GM18498 (cell line): ENCODE data around the gene RPP40.

Source experiments
- ATAC-seq: cut with Tn5 transposase; IDR thresholded peaks from one replicate; pipeline ENCODE4 v1.9.1; 2021; ENCODE audit warnings: mild to moderate bottlenecking, moderate library complexity; ENCODE audit not compliant: unreplicated experiment

The RPP40 gene

DNA sequence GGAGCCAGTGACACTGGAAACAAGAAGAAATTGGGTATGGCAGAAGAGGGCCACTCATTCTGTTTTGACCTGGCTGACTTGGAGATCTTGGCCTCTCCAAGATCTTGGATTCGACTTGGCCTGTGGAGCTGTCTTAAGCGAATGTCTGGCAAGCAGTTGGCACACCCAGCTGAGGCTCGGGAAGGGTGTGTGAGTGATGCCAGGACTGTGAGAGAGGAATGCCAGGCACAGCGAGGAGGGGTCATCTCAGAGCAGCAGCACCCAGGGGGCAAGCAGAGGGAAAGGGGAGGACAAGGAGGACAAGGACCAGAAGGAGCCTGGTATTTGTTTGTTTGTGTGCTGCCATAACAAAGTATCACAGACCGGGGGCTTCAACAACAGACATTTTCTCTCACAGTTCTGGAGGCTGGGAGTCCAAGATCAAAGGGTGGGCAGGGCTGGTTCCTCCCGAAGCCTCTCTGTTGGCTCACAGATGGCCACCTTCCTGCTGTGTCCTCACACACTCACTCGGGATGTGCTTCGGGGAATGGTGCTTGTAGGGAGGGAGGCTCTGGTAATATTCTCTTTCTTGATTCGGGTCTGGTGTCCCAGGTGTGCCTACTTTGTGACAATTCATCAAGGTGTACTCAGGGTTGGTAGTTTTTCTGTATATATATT is 33.0 kb downstream of the RPP40 start:
- ATAC-seq = no peak

DNA sequence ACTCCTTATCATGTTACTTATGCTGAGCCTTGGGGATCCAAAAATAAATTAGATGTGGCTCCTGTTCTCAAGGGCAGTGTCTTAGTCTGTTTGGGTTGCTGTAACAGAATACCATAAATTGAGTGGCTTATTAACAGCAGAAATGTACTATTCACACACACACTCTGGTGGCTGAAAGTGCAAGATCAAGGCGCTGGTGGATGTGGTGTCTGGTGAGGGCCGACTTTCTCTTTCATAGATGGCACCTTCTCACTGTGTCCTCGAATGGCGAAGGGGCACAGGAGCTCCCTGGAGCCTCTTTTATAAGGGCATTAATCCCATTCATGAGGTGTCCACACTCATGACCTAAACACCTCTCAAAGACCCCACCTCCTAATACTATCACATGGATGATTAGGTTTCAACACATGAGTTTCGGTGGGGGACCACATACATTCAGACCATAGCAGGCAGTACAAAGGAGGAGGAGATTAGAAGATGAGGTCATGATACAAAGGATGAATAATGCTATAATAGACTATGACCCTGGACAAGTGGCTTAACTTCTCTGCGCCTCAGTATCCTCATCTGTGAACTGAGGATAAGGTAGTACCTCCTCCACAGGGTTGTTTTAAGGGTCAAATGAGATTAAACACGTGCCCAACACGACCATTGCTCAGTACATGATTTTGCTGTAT is 34.1 kb downstream of the RPP40 start:
- ATAC-seq = no peak

DNA sequence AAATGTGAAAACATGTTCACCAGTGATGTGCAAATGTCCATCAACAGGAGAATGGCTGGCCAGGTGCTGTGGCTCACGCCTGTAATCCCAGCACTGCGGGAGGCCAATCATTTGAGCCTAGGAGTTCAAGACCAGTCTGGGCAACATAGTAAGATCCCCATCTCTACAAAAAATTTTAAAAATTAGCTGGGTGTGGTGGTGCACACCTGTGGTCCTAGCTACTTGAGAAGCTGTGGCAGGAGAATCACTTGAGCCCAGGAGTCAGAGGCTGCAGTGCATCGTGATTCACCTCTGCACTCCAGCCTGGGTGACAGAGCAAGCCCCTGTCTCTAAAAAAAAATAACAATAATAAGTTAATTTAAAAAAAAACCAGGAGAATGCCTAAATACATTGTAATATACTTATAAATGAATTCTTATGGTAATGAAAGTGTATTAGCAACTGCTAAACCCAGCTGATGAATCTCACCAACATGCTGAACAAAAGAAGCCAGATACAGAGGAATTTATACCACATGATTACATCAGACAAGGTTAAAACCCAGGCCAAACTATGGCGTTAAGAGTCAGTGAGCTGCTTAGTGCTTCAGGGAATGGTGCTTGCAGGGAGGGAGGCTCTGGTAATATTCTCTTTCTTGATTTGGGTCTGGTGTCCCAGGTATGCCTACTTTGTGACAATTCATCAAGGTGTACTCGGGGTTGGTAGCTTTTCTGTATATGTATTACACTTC is 36.4 kb downstream of the RPP40 start:
- no peak for ATAC-seq

DNA sequence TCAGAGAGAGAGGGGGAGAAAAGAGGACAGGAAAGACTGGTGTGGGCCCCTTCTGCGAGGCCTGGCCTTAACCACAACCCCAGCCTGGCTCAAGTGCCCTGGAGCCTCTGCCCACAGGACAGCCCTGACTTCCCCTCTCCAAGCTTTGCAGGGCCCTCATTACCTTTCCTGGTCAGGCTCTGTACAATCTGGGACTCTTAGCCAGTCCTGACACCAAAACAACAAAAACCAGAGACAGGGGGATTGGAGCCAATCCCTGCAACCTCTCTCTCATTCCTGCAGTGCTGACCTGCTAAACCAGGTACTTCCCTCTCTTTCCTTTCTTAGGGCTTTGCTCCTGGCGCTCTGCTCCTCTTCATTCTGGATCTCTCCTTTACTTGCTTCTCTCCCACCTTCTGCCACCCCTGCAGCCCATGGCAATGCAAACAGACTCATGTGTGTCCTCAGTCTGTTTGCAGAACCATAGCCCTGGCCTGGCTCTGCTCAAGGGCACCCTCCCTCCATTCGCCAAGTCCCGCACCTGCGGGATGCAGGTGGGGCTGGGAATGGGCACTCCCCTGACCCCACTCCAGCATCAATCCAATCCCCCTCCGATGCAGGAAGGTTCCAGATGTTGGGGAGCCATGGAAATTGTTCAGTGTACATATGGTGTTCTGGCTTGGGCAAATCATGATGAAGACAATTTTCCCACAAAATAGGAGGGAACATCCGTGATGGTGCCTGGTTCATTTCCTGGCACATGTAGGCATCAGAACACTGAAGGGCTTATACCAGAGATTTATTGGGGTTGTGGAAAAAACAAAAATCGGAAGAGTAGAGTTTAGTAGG is 38.1 kb downstream of the RPP40 start:
- no peak for ATAC-seq

DNA sequence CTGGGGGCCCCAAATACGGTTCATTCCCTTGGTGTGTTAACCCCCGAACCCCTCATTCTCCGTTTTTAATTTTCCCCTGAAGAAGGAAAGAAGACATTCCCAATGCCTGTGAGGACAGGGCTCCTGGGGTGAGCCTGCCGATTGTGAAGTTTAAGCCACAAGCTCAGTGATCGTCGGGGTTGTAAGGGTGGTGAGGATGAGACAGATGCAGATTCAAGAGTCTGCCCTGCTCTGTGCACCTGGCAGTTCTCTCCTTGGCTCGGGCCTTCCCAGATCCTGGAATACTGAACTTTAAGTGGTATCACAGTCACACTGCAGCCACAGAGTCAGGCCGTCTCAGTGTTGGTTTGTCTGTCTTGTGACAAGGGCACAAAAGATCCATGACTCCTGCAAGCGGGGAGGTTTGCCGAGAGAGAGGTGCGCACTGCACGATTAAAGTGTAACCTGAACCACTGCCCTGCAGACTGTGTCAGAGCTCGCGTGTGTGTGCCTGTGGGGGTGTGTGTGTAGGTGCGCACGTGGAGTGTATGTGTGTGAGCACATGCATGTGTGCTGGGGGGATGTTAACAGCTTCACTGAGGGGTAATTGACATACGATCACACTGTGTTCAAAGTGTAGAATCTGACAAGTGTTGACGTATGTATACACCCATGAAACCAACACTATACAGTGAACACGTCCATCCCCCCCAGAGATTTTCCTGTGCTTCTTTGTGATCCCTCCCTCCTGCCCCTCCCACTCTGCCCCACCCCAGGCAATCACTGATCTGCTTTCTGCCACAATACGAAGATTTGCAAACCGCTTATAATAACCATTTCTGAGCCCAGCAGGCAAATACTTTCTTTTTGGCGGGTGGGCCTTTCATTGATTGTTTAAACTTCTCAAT is 38.9 kb downstream of the RPP40 start:
- no peak for ATAC-seq

DNA sequence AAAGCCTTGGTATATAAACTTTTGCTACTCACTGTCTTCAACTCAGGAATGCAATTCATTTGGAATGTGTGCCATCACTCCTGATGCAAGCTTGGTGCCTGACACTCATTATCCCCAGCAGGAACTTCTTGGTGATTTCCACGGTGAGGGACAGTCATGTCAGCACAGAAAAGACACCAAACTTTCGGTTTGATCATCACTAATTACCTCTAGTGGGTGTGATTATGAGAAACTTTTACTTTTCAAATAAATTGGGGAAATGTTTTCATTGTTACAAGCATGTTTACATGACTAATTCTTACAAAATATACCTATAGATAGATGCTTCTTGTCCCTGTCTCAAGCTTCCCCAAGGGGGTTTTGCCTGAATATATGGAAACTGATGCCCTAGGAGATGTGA is 40.9 kb downstream of the RPP40 start:
- ATAC-seq = no peak

DNA sequence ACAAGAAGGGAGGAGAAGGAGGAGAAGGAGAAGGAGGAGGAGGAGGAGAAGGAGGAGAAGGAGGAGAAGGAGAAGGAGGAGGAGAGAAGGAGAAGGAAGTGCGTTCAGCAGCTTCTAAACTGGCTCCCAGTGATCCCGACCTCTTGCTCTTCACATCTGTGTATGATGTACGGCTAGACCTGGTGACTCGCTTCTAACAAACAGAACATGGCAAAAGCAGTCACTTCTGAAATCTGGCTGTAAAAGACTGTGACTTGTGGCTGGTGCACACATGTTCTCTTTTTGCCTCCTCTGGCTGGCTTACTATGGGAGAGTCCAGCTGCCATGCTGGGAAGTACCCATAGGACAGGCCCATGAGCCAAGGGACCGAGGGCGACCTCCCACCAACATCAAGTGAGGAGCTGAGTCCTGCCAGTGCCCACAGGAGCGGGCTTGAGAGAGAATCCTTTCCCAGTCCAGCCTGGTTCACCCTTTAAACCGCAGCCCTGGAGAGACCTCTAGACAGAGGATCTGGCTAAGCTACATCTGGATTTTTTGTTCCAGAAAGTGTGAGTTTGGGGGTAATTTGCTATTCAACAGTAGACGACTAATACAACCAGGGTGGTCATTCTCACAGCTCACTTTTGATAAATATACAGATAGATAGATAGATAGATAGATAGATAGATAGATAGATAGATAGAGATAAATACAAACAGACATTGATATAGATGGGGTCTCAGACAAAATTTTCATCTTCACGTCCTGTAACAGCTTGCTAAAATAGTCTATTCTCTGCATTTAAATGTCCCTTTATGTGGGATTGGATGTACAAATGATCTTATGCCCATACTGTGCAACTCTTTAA is 42.3 kb downstream of the RPP40 start:
- no peak for ATAC-seq

DNA sequence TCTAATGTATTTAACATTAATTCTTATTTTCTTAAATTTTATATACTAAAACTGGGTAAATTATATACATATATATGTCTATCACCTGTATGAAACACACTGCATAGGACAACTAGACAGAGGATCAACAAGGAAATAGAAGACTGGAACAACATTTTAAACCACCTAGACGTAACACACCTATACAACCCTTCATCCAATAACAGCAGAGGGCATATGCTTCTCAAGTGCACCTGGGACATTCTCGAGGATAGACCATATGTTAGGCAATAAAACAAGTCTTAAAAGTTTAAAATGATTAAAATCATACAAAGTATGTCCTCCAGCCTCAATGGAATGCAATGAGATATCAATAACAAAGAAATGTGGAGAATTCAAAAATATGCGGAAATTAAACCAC is 45.2 kb downstream of the RPP40 start:
- no peak for ATAC-seq

DNA sequence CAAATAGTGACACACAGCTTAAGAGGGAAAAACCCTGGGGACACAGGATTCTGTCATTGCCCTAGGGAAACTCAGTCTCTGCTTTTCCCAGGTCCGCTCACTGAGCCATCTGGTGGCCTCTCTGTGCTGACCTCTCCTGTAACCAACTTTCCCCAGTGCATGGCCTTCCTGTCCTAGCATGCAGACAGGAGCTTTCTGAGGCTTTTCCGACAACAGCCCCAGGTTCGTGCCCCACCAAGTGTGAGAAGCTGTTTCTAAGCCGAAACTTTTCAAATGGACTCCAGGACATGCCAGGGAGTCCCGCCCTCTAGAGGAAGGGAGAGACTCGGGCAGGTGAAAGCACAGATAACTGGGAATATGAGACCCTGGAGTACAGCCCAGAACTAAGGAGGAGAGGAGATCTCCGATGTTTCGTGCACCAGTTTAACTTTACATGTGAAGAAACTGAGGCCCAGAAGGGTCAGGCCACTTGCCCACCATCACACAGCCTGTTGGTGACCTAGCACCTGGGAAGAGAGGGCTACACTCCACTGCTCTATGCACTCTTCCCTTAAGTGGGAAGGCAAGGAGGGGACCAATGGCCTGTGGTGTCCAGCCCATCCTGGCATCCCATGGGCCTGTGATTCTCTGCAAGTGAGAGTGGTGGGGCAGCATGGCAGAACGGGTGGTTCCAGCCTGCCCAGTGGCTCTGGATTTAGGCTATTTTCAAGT is 46.2 kb downstream of the RPP40 start:
- no peak for ATAC-seq

DNA sequence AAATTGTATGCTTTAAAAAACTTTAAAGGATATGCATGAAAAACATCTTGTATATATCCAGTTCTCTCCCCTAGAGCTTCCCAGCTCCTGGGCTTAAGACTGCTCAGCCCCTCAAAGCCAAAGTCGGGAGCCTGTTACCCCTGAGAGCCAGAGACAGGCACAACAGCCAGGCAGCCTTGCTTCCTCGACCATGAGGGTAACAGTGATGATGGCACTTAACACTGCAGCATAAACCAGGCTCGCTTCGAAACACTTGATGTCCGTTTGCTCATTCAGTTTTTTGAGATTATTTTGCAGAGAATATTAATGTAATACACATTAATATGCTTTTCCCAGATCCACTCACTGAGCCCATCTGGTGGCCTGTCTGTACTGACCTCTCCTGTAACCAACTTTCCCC is 47.2 kb downstream of the RPP40 start:
- no peak for ATAC-seq

DNA sequence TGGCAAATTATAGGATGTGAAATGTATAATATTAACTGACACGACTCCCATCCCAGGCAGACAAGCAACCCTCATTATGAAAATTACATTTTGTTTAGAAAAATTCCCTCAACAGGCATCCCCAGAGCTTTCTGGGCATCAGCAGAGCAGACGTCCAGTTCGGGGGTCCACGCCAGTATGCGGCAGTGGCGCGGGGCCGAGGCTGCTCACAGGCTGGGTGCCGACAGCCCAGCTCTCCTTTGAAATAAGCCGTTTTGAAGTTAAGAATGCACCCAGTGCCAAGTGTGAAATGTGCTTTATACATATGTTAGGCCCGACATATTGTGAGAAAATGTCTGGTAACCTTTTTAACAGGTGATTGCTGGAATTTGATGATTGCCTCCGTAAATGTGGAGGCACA is 50.4 kb downstream of the RPP40 start:
- no peak for ATAC-seq

DNA sequence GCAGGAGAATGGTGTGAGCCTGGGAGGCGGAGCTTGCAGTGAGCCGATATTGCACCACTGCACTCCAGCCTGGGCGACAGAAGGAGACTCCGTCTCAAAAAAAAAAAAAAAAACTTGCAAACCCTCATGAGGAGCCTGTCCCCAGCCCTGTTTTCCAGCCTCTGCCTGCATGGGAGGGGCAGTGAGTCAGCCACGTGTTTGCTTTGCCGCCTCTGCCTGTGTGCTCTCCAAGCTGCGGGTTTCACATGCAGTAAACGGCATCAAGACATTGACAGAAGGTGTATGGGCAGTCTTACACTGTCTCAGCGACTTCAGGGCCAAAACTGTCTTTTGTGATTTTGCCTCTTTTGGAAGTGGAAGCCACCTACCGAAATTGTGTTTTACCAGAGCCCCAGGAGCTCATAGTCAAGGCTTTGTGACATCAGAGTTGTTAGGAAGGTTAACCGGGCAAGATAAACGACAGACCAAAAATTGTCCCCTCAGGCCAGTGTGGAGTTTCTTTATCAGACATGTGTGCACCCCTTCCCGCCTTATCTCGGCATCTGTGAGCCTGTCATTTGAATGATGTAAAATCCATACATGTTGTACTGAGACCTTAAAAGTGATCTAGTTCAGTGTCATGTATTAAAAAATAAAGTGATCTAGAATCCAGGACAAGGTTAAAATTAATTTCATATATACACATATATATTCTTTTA is 52.9 kb downstream of the RPP40 start:
- ATAC-seq = no peak

DNA sequence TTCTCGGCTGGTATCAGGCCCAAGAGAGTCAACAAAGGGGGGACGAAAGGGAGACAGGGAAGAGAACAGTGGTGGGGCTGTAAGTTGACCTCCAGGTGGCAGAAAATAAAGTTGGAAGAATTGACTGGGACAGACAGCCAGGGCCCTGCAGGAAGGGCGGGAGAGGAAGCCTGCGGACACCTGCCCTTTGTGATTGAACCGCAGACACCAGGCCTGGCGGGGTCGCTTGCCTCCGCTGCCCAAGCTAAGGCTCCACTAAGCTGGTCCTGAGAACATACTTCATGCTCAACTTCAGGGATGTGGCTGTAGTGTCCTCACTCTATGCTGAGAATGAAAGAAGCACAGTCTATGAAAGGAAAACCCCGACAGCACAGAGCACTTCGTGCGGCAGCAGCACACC is 53.8 kb downstream of the RPP40 start:
- ATAC-seq = no peak

DNA sequence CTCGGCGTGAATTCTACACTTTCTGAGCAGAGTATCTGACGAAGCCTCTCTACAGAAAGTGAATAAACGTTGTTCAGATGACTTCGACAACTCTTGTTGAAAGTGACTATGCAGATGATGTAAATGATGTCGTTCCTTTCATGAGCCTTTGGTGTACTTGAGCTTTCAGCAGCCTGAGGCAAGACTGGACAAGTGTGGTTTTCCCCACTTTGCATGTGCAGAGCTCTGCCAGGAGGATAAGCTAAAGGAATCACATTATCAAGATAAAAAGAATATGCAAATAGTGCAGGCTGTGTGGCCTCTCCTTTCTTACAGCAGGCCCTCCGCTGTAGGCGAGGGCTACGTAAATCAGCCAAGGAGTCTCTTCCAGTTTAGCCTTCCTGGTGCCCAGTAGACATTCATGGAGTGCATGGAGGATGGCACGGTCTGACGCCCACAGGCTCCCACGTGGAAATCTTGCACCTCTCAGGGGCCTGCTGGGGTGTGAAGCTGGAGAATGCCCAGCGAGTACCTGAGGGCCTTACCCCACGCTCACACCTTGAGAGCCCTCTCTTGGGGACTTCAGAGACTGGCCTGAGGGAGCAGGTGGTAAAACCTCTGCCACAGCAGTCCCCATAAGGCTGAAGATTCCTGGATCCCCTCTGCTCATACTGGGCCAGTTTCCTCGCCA is 54.9 kb downstream of the RPP40 start:
- no peak for ATAC-seq

DNA sequence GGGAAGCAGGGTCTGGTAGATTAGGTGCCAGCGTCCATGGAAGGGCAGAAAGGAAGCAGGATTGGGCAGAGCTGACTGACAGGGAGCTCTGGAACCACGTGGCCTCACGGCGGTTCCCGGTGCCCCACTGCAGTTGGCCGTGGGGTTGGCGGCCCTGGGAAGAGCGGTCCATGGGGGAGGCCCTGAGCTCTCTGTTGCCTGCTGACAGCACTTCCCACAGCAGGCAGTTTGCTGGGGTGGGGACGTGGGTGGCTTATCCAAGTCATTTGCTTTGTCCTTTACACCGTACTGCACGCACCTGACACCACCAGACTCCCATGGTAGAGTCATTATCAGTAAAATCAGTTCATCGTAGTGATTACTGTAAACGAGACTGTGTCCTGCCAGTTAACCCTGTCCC is 56.1 kb downstream of the RPP40 start:
- ATAC-seq = no peak

DNA sequence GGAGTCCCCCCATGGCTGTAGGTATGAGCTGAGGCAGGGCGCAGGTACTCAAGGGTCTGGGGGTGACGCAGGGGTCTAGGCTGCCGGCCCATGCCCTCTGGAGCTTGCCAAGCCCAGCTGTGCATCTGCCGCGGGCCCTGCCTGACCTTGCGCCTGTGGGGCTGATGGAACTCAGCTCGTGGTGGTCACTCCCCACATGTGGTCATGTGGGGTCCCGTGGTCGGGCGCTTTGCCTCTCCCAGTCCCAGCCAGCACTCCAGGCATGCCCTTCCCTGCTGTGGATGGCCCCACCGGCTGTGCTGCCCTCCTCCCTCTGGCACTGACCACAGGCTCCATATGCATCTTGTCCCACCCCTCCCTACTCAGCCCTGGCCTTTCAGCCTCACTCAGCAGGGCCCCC is 57.3 kb downstream of the RPP40 start:
- ATAC-seq = no peak
